ENCODE data around the gene LEPROT. TPM values are rescaled to one million over a fixed set of nuclear protein-coding genes. Genes with fewer than 3 reads are reported as not detected.

LEPROT gene
- polyA plus RNA-seq, 1 experiment, result 86.7 TPM

GRCh38 chr1:65477414-65478378 is 57.2 kb downstream of the LEPROT start:
- no peak for DNase-seq (ENCODE audit: low read depth, low spot score)
- Histone ChIP-seq H3K27ac (ENCODE audit: low read depth, low read length) (no peak overlapping the region), H3K27me3 (ENCODE audit: control insufficient read depth, insufficient read depth, low read length) (no peaks in the 10 kb centered on the region), H3K4me3 (ENCODE audit: low read depth, low read length) (no peak overlapping the region), H3K9me3 (ENCODE audit: control insufficient read depth, insufficient read depth, low read length) (no peaks in the 10 kb centered on the region)
- ChIA-PET POLR2A (no interaction called here), CTCF (interaction anchor here (0.6 to 1.3 kb wide), 2 partner anchors 18 to 759 kb away, joined by 3 to 8 read pairs; no protein-coding TSS in a partner anchor)
- TF ChIP-seq CTCF (IDR thresholded peaks at IDR 0.05; ENCODE audit: low read depth, low read length), result no peak

- H3K27ac ChIP-seq (ENCODE audit: low read depth, low read length), result no peak overlapping the region
Measured at GRCh38 chr1:65478379-65479026, 58.0 kb downstream of the LEPROT start.

GRCh38 chr1:65479554-65480204 is 59.2 kb downstream of the LEPROT start:
- no peak for DNase-seq (ENCODE audit: low read depth, low spot score)
- H3K27ac ChIP-seq (ENCODE audit: low read depth, low read length), result no peak overlapping the region
- H3K9me3 ChIP-seq (ENCODE audit: control insufficient read depth, insufficient read depth, low read length), result no peaks in the 10 kb centered on the region
- CTCF ChIA-PET, result interaction anchor here (0.6 to 0.7 kb wide), 2 partner anchors 31 to 227 kb away, joined by 3 to 8 read pairs; no protein-coding TSS in a partner anchor
- no peak for TF ChIP-seq CTCF (IDR thresholded peaks at IDR 0.05; ENCODE audit: low read depth, low read length)
- H3K27me3 ChIP-seq (ENCODE audit: control insufficient read depth, insufficient read depth, low read length), result no peaks in the 10 kb centered on the region
- POLR2A ChIA-PET, result no interaction called here
- H3K4me3 ChIP-seq (ENCODE audit: low read depth, low read length), result no peak overlapping the region

More at GRCh38 chr1:65478379-65479026, 58.0 kb downstream of the LEPROT start:
- Histone ChIP-seq H3K4me3 (ENCODE audit: low read depth, low read length) (no peak overlapping the region), H3K27me3 (ENCODE audit: control insufficient read depth, insufficient read depth, low read length) (no peaks in the 10 kb centered on the region), H3K9me3 (ENCODE audit: control insufficient read depth, insufficient read depth, low read length) (no peaks in the 10 kb centered on the region)
- no peak for TF ChIP-seq CTCF (IDR thresholded peaks at IDR 0.05; ENCODE audit: low read depth, low read length)
- ChIA-PET CTCF (interaction anchor here (1.3 kb wide), 1 partner anchor 19 kb away, joined by 8 read pairs; no protein-coding TSS in a partner anchor), POLR2A (no interaction called here)
- DNase-seq (ENCODE audit: low read depth, low spot score), result no peak

GRCh38 chr1:65480684-65481405 is 60.4 kb downstream of the LEPROT start:
- H3K27ac ChIP-seq (ENCODE audit: low read depth, low read length), result no peak overlapping the region
- DNase-seq (ENCODE audit: low read depth, low spot score), result no peak
- ChIA-PET CTCF (no interaction called here), POLR2A (no interaction called here)
- no peaks in the 10 kb centered on the region for H3K9me3 ChIP-seq (ENCODE audit: control insufficient read depth, insufficient read depth, low read length)
- no peak overlapping the region for H3K4me3 ChIP-seq (ENCODE audit: low read depth, low read length)
- H3K27me3 ChIP-seq (ENCODE audit: control insufficient read depth, insufficient read depth, low read length), result no peaks in the 10 kb centered on the region
- no peak for TF ChIP-seq CTCF (IDR thresholded peaks at IDR 0.05; ENCODE audit: low read depth, low read length)
